OCI-LY7 (cell line): Measurements from ENCODE around the gene RAD54L. TPM values are rescaled to one million over a fixed set of nuclear protein-coding genes. Genes with fewer than 3 reads are reported as not detected.

Source experiments
- BruUV-seq: library from RNA; stranded (reverse); fragments of 400-500 nt; replicated peaks from 2 replicates; lab custom pipeline; 2021; lab: Mats Ljungman, UMichigan
- CTCF ChIA-PET: fragments of 300-600 bp; sonication (Branson Sonifier 250); formaldehyde crosslinking; loops from one replicate; lab custom pipeline; 2022; ENCODE audit warnings: antibody characterized with exemption; ENCODE audit not compliant: unreplicated experiment; lab: Charles Lee
- POLR2A ChIA-PET: fragments of 300-600 bp; sonication (Branson Sonifier 250); formaldehyde crosslinking; loops from one replicate; lab custom pipeline; 2022; ENCODE audit warnings: antibody characterized with exemption; lab: Charles Lee
- DNase-seq: peaks from one replicate; pipeline ENCODE4 v3.0.0-alpha.2; 2015; ENCODE audit warnings: low spot score
- H2AFZ ChIP-seq: fragments of 200-600 bp; sonication (generic), shearing (Covaris generic); 2 replicates; pipeline ENCODE4 v1.6.1; 2014; ENCODE audit warnings: mild to moderate bottlenecking, antibody characterized with exemption, low read length, moderate library complexity
- H3K27ac ChIP-seq: fragments of 200-600 bp; sonication (generic); 2 replicates; pipeline ENCODE4 v1.5.1; 2014; ENCODE audit warnings: mixed run types, low read depth, mild to moderate bottlenecking, moderate library complexity, low read length, inconsistent platforms; ENCODE audit not compliant: poor library complexity, severe bottlenecking
- H3K36me3 ChIP-seq: fragments of 200-600 bp; sonication (generic); 2 replicates; pipeline ENCODE4 v1.6.1; 2014; ENCODE audit warnings: mild to moderate bottlenecking, antibody characterized with exemption, low read length, moderate library complexity, mixed read lengths; ENCODE audit not compliant: insufficient read depth
- H3K4me1 ChIP-seq: fragments of 200-600 bp; sonication (generic); 2 replicates; pipeline ENCODE4 v1.5.1; 2014; ENCODE audit warnings: mild to moderate bottlenecking, low read length; ENCODE audit not compliant: insufficient read depth, poor library complexity, severe bottlenecking
- H3K4me2 ChIP-seq: fragments of 200-600 bp; sonication (generic); 2 replicates; pipeline ENCODE4 v1.6.1; 2014; ENCODE audit warnings: mild to moderate bottlenecking, low read length
- H3K4me3 ChIP-seq: fragments of 200-600 bp; sonication (generic); 2 replicates; pipeline ENCODE4 v1.5.1; 2014; ENCODE audit warnings: mild to moderate bottlenecking, low read depth, low read length; ENCODE audit not compliant: poor library complexity, severe bottlenecking
- H3K79me2 ChIP-seq: fragments of 200-600 bp; sonication (generic); 2 replicates; pipeline ENCODE4 v1.6.1; 2016; ENCODE audit warnings: low read depth, mild to moderate bottlenecking, low read length, moderate library complexity, mixed read lengths; ENCODE audit not compliant: insufficient read depth
- H3K9me2 ChIP-seq: fragments of 200-600 bp; sonication (generic); 2 replicates; pipeline ENCODE4 v1.6.1; 2016; ENCODE audit warnings: mild to moderate bottlenecking, low read length, mixed read lengths; ENCODE audit not compliant: insufficient read depth
- H3K9me3 ChIP-seq: fragments of 200-600 bp; sonication (generic); 2 replicates; pipeline ENCODE4 v1.6.1; 2014; ENCODE audit warnings: mild to moderate bottlenecking, mixed run types, low read length, mixed read lengths
- H4K20me1 ChIP-seq: fragments of 200-600 bp; sonication (generic); 2 replicates; pipeline ENCODE4 v1.6.1; 2014; ENCODE audit warnings: mild to moderate bottlenecking, antibody characterized with exemption, low read length, moderate library complexity, mixed read lengths; ENCODE audit not compliant: insufficient read depth
- EZH2phosphoT487 ChIP-seq: fragments of 200-600 bp; sonication (generic); IDR thresholded peaks from 2 replicates; pipeline ENCODE4 v1.6.1; 2018; ENCODE audit warnings: low read depth, borderline replicate concordance, mild to moderate bottlenecking, mixed run types, antibody characterized with exemption, low read length, moderate library complexity, mixed read lengths
- intact Hi-C: fragments of 100-400 bp; cut with micrococcal nuclease; formaldehyde crosslinking; loops from one replicate; pipeline ENCODE4 v1.10.0; 2022; ENCODE audit not compliant: unreplicated experiment
- total RNA-seq, 2 experiments: library from RNA; depleted of rRNA in 1 of 2; stranded (reverse); fragments of >200 nt in 1 of 2; shearing (Covaris generic) in 1 of 2; gene quantifications; 2 replicates each; pipeline ENCODE4 v1.2.3, GENCODE V29; 2014 to 2022
- TF ChIP-seq, protein P1 (sequence below): fragments of 200-600 bp; sonication (generic); conservative IDR thresholded peaks from 2 replicates; pipeline ENCODE4 v1.5.1; 2014; ENCODE audit warnings: mild to moderate bottlenecking, antibody characterized with exemption, low read length, moderate library complexity, mixed read lengths

Gene RAD54L
- total RNA-seq, 2 experiments from 2014 or later: 62.6 to 78.5 TPM

DNA sequence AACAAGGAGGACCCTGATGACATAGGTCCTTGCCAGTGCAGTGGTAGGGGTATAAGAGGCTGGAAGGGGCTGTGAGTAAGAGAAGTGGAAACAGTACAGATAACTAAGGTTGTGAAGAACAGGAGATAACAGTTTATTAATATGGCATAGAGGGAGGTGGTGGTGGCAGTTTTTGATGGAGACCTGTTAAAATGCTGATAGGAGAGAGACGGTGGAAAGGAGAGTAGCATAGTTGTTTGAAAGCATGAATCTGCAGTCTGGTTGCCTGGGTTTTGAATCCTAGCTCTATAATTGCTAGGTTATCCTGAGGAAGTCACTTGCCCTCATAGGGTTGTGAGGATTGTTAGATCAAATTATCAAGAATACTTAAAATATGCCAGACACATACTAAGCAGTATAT is 36.5 kb downstream of the RAD54L start:
- no peak overlapping the region for H2AFZ ChIP-seq
- H3K4me3 ChIP-seq: no peak overlapping the region
- TF ChIP-seq, protein P1, sequence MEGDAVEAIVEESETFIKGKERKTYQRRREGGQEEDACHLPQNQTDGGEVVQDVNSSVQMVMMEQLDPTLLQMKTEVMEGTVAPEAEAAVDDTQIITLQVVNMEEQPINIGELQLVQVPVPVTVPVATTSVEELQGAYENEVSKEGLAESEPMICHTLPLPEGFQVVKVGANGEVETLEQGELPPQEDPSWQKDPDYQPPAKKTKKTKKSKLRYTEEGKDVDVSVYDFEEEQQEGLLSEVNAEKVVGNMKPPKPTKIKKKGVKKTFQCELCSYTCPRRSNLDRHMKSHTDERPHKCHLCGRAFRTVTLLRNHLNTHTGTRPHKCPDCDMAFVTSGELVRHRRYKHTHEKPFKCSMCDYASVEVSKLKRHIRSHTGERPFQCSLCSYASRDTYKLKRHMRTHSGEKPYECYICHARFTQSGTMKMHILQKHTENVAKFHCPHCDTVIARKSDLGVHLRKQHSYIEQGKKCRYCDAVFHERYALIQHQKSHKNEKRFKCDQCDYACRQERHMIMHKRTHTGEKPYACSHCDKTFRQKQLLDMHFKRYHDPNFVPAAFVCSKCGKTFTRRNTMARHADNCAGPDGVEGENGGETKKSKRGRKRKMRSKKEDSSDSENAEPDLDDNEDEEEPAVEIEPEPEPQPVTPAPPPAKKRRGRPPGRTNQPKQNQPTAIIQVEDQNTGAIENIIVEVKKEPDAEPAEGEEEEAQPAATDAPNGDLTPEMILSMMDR: no peak
- no peak for TF ChIP-seq EZH2phosphoT487
- H3K27ac ChIP-seq: no peak overlapping the region
- H4K20me1 ChIP-seq: no peaks in the 10 kb centered on the region
- no TSS peak for BruUV-seq
- ChIA-PET CTCF (interaction anchor here (0.6 kb wide), 1 partner anchor 85 kb away, joined by 3 read pairs; no protein-coding TSS in a partner anchor), POLR2A (interaction anchor here (0.7 to 1.8 kb wide), 4 partner anchors 14 to 84 kb away, joined by 3 to 6 read pairs (median 4); partner anchors contain the start of genes LRRC41 and UQCRH)
- H3K4me1 ChIP-seq: peaks cover 5% of the 10 kb centered on the region
- H3K9me3 ChIP-seq: no peaks in the 10 kb centered on the region
- H3K9me2 ChIP-seq: no peaks in the 10 kb centered on the region
- peaks cover 81% of the 10 kb centered on the region for H3K36me3 ChIP-seq
- DNase-seq: no peak
- intact Hi-C loops: no loop called here
- H3K4me2 ChIP-seq: no peak overlapping the region
- no peaks in the 10 kb centered on the region for H3K79me2 ChIP-seq

DNA sequence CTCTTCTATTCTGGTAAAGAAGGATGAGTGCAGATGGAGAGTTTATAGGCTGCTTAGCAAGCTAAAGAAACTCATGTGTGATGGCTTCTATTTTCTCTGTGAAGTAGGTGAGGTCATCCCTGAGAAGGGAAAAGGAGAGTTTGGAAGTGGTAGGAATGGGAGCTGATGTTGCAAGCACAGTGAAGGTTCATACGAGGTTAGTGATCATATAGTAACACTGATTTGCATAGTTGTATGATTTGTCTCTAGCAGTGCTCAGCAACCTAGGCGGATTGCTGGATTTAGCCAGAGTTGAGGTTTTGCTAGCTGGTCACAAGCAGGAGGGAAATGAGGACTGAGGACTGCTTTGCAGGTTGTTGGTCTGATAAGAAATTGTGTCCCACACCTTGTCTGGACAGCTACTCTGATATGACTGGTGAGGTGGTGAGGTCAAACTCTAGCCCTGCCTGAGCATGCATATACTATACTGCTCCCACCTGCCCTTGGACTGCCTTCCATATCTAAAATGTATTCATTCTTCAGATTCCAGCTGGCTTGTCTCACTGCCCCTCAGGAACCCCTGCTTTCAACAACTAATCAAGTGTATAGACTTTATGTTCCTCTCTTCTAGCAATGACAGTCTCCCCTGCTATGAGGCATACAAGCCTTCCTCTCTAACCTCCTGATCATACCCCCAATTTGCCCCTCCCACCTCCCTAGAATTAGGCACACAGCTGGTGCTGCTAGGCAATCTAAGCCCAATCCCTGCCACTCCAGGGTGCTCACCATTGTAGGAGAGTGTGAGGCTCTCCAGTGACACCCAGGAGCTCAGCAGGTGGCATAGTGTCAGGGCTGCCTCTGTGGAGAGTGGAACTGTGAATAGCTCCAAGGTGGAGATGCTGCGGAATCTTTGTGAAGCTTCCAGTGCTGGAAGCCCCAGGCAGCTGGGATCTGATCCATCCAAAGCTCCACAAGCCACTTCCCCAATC is 37.3 kb downstream of the RAD54L start:
- no peaks in the 10 kb centered on the region for H3K9me2 ChIP-seq
- H3K4me1 ChIP-seq: peaks cover 5% of the 10 kb centered on the region
- no peaks in the 10 kb centered on the region for H4K20me1 ChIP-seq
- H3K27ac ChIP-seq: no peak overlapping the region
- ChIA-PET POLR2A (interaction anchor here (0.6 to 1.8 kb wide), 6 partner anchors 13 to 85 kb away, joined by 3 to 6 read pairs (median 3); partner anchors contain the start of genes LRRC41 and UQCRH), CTCF (interaction anchor here (0.6 to 0.9 kb wide), 2 partner anchors 12 to 86 kb away, joined by 3 read pairs; no protein-coding TSS in a partner anchor)
- intact Hi-C loops: no loop called here
- H3K79me2 ChIP-seq: no peaks in the 10 kb centered on the region
- peaks cover 75% of the 10 kb centered on the region for H3K36me3 ChIP-seq
- no TSS peak for BruUV-seq
- no peak overlapping the region for H2AFZ ChIP-seq
- no peak for DNase-seq
- no peak overlapping the region for H3K4me2 ChIP-seq
- H3K4me3 ChIP-seq: no peak overlapping the region
- H3K9me3 ChIP-seq: no peaks in the 10 kb centered on the region
- no peak for TF ChIP-seq EZH2phosphoT487
- TF ChIP-seq, protein P1: no peak
